ENCODE results near the gene SMIM7.
"Not testable (repeated sequence)": the region's sequence is repeated elsewhere in the genome, so short reads cannot be mapped to it uniquely, and the experiment has no call there.

The SMIM7 gene

GRCh38 chr19:16654627-16655026 is 5.3 kb downstream of the SMIM7 start:
- no peak for DNase-seq

- DNase-seq = no peak
Measured at GRCh38 chr19:16654140-16654539, 5.8 kb downstream of the SMIM7 start.

GRCh38 chr19:16652854-16653253 is 7.1 kb downstream of the SMIM7 start:
- no peak for DNase-seq

GRCh38 chr19:16651421-16652188 is 8.3 kb downstream of the SMIM7 start:
- not testable (repeated sequence) for DNase-seq

GRCh38 chr19:16650821-16651220 is 9.1 kb downstream of the SMIM7 start:
- DNase-seq = no peak

GRCh38 chr19:16649734-16650133 is 10.2 kb downstream of the SMIM7 start:
- DNase-seq = no peak

GRCh38 chr19:16645140-16645539 is 14.8 kb downstream of the SMIM7 start:
- peak in 12 of 14 donors; percentile 1 to 64 (median 42) for DNase-seq

GRCh38 chr19:16641695-16642094 is 18.2 kb downstream of the SMIM7 start:
- DNase-seq = no peak

GRCh38 chr19:16640951-16641350 is 19.0 kb downstream of the SMIM7 start:
- DNase-seq = peak in 1 of 14 donors; percentile 81

GRCh38 chr19:16638666-16639065 is 21.3 kb downstream of the SMIM7 start:
- no peak for DNase-seq

- no peak for DNase-seq
Measured at GRCh38 chr19:16637535-16637934, 22.4 kb downstream of the SMIM7 start.

GRCh38 chr19:16631465-16631864 is 28.5 kb downstream of the SMIM7 start:
- no peak for DNase-seq

GRCh38 chr19:16628984-16629691 is 30.8 kb downstream of the SMIM7 start:
- DNase-seq = peak in 1 of 14 donors; percentile 7

- peak; percentile 64 to 98 (median 92) for DNase-seq
Measured at GRCh38 chr19:16628183-16628983, 31.6 kb downstream of the SMIM7 start, which contains the start of gene MED26. Gene MED26, minus strand, starts transcription at chr19:16628204. Its CDS starts 261 bp downstream, at chr19:16627943.

- no peak for DNase-seq
Measured at GRCh38 chr19:16627928-16628182, 32.1 kb downstream of the SMIM7 start.

GRCh38 chr19:16627193-16627927 is 32.6 kb downstream of the SMIM7 start:
- DNase-seq = no peak

- DNase-seq = no peak
Measured at GRCh38 chr19:16626796-16627192, 33.1 kb downstream of the SMIM7 start.

GRCh38 chr19:16625163-16625958 is 34.6 kb downstream of the SMIM7 start:
- DNase-seq = no peak

- no peak for DNase-seq
Measured at GRCh38 chr19:16624236-16624635, 35.7 kb downstream of the SMIM7 start.

GRCh38 chr19:16623576-16623975 is 36.4 kb downstream of the SMIM7 start:
- DNase-seq = no peak

GRCh38 chr19:16623066-16623465 is 36.9 kb downstream of the SMIM7 start:
- DNase-seq = no peak

Measured in C1 segment of cervical spinal cord (tissue), 14 donors.